ENCODE data around the gene C16orf74. TPM values are rescaled to one million over a fixed set of nuclear protein-coding genes. Genes with fewer than 3 reads are reported as not detected.

C16orf74 gene
- total and polyA plus RNA-seq, 3 donors from 2014 or later, result 3.8 to 6.0 (median 4.3) TPM

GRCh38 chr16:85707528-85708095 is 43.3 kb downstream of the C16orf74 start:
- intact Hi-C loops (cut with DNase I; ENCODE audit: low total_unique reads), result no loop called here
- Histone ChIP-seq H3K27me3 (no peaks in the 10 kb centered on the region), H3K36me3 (ENCODE audit: low read depth, missing control alignments) (no peaks in the 10 kb centered on the region), H3K9me3 (no peaks in the 10 kb centered on the region), H3K27ac (no peak overlapping the region), H3K4me3 (no peak overlapping the region), H3K4me1 (no peaks in the 10 kb centered on the region)
- 86 to 92% methylated on average over 6 to 16 of the region's 16 CpGs for WGBS, 2 donors
- no peak for TF ChIP-seq POLR2A (IDR thresholded peaks at IDR 0.05)
- TF ChIP-seq, protein P1, sequence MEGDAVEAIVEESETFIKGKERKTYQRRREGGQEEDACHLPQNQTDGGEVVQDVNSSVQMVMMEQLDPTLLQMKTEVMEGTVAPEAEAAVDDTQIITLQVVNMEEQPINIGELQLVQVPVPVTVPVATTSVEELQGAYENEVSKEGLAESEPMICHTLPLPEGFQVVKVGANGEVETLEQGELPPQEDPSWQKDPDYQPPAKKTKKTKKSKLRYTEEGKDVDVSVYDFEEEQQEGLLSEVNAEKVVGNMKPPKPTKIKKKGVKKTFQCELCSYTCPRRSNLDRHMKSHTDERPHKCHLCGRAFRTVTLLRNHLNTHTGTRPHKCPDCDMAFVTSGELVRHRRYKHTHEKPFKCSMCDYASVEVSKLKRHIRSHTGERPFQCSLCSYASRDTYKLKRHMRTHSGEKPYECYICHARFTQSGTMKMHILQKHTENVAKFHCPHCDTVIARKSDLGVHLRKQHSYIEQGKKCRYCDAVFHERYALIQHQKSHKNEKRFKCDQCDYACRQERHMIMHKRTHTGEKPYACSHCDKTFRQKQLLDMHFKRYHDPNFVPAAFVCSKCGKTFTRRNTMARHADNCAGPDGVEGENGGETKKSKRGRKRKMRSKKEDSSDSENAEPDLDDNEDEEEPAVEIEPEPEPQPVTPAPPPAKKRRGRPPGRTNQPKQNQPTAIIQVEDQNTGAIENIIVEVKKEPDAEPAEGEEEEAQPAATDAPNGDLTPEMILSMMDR (IDR thresholded peaks at IDR 0.05), result no peak
- DNase-seq, result no peak

DNA sequence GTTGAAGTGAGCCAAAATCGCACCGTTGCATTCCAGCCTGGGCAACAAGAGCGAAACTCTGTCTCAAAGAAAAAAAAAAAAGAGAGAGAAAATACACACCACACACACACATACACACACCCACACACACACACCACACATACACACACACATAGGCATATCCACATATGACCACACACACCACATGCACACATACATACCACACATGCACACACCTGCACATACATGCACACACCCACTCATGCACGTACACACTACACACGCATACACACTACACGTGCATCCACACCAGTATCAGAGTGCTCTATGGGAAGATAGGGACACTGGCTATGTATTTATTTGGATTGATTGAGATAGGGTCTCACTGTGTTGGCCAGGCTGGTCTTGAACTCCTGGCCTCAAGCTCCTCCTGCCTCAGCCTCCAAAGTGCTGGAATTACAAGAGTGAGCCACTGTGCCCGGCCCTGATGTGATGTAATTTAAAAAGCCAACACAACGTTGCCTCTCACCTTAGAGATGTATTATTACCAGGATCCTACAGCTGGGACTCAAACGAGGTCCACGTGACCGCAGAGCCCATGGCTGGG is 44.4 kb downstream of the C16orf74 start:
- no peaks in the 10 kb centered on the region for H3K36me3 ChIP-seq (ENCODE audit: low read depth, missing control alignments)
- TF ChIP-seq, protein P1 (IDR thresholded peaks at IDR 0.05), result no peak
- TF ChIP-seq POLR2A (IDR thresholded peaks at IDR 0.05), result no peak
- H3K4me3 ChIP-seq, result no peak overlapping the region
- intact Hi-C loops (cut with DNase I; ENCODE audit: low total_unique reads), result no loop called here
- 85 to 88% methylated on average over 11 of the region's 11 CpGs for WGBS, 2 donors
- no peak overlapping the region for H3K27ac ChIP-seq
- H3K4me1 ChIP-seq, result no peaks in the 10 kb centered on the region
- no peaks in the 10 kb centered on the region for H3K27me3 ChIP-seq
- H3K9me3 ChIP-seq, result no peaks in the 10 kb centered on the region
- no peak for DNase-seq

- Histone ChIP-seq H3K9me3 (no peaks in the 10 kb centered on the region), H3K4me3 (no peak overlapping the region), H3K4me1 (no peaks in the 10 kb centered on the region), H3K27ac (no peak overlapping the region), H3K27me3 (no peaks in the 10 kb centered on the region), H3K36me3 (ENCODE audit: low read depth, missing control alignments) (no peaks in the 10 kb centered on the region)
- 89 to 93% methylated on average over 13 to 20 of the region's 20 CpGs for WGBS, 2 donors
- intact Hi-C loops (cut with DNase I; ENCODE audit: low total_unique reads), result no loop called here
- no peak for TF ChIP-seq POLR2A (IDR thresholded peaks at IDR 0.05)
- TF ChIP-seq, protein P1 (IDR thresholded peaks at IDR 0.05), result no peak
- DNase-seq, result no peak
Measured at GRCh38 chr16:85704900-85705846, 45.7 kb downstream of the C16orf74 start.

GRCh38 chr16:85704011-85704410 is 46.9 kb downstream of the C16orf74 start:
- Histone ChIP-seq H3K27me3 (no peaks in the 10 kb centered on the region), H3K27ac (no peak overlapping the region), H3K36me3 (ENCODE audit: low read depth, missing control alignments) (no peaks in the 10 kb centered on the region), H3K9me3 (no peaks in the 10 kb centered on the region), H3K4me1 (no peaks in the 10 kb centered on the region), H3K4me3 (no peak overlapping the region)
- DNase-seq, result no peak
- intact Hi-C loops (cut with DNase I; ENCODE audit: low total_unique reads), result no loop called here
- 87 to 94% methylated on average over 10 to 11 of the region's 11 CpGs for WGBS, 2 donors
- no peak for TF ChIP-seq POLR2A (IDR thresholded peaks at IDR 0.05)
- TF ChIP-seq, protein P1 (IDR thresholded peaks at IDR 0.05), result no peak
